Stimulated activated CD8-positive, alpha-beta memory T cell treated with anti-CD3 and anti-CD28 coated beads, Interleukin-12 subunit alpha, Interleukin-12 subunit beta, amount 100 ng/mL, for 1 hour (primary cell): ENCODE data around the gene PFN4.
"Not testable (repeated sequence)": the region's sequence is repeated elsewhere in the genome, so short reads cannot be mapped to it uniquely, and the experiment has no call there.

Experiments used
- DNase-seq: peaks from one replicate; pipeline ENCODE4 v3.0.0-alpha.2; 2020; ENCODE audit warnings: low read depth

PFN4 gene

GRCh38 chr2:24111407-24111901, 11.7 kb downstream of the PFN4 start:
- DNase-seq: no peak

GRCh38 chr2:24110660-24111303, 12.4 kb downstream of the PFN4 start:
- no peak for DNase-seq

GRCh38 chr2:24109431-24109830, 13.7 kb downstream of the PFN4 start:
- not testable (repeated sequence) for DNase-seq

- DNase-seq: no peak
These were observed 15.8 kb downstream of the PFN4 start for GRCh38 chr2:24107336-24107735.

- DNase-seq: no peak
These were observed 16.3 kb downstream of the PFN4 start for GRCh38 chr2:24106786-24107185.

- no peak for DNase-seq
These were observed 17.3 kb downstream of the PFN4 start for GRCh38 chr2:24105816-24106215.

- no peak for DNase-seq
These were observed 18.2 kb downstream of the PFN4 start for GRCh38 chr2:24104906-24105305.

GRCh38 chr2:24104110-24104650, 19.0 kb downstream of the PFN4 start:
- no peak for DNase-seq

GRCh38 chr2:24102677-24103076, 20.5 kb downstream of the PFN4 start:
- no peak for DNase-seq

- no peak for DNase-seq
These were observed 21.1 kb downstream of the PFN4 start for GRCh38 chr2:24101992-24102391.

- not testable (repeated sequence) for DNase-seq
These were observed 22.4 kb downstream of the PFN4 start for GRCh38 chr2:24100732-24101131.

- DNase-seq: not testable (repeated sequence)
These were observed 27.9 kb downstream of the PFN4 start for GRCh38 chr2:24095171-24095677.

- DNase-seq: not testable (repeated sequence)
These were observed 29.9 kb downstream of the PFN4 start for GRCh38 chr2:24093270-24093669.

- DNase-seq: no peak
These were observed 34.2 kb downstream of the PFN4 start for GRCh38 chr2:24088821-24089359.

GRCh38 chr2:24087032-24087431, 36.1 kb downstream of the PFN4 start:
- no peak for DNase-seq

GRCh38 chr2:24086241-24086640, 36.9 kb downstream of the PFN4 start:
- no peak for DNase-seq

- DNase-seq: no peak
These were observed 38.0 kb downstream of the PFN4 start for GRCh38 chr2:24085200-24085489.

- peak; percentile 60 for DNase-seq
These were observed 38.5 kb downstream of the PFN4 start, which contains the start of gene TP53I3 for GRCh38 chr2:24084386-24085199. Gene TP53I3, minus strand, starts transcription at chr2:24084834. Its CDS starts 508 bp downstream, at chr2:24084326.

- no peak for DNase-seq
These were observed 39.4 kb downstream of the PFN4 start for GRCh38 chr2:24083567-24084385.

- DNase-seq: no peak
These were observed 40.2 kb downstream of the PFN4 start for GRCh38 chr2:24082787-24083566.

- DNase-seq: no peak
These were observed 42.4 kb downstream of the PFN4 start for GRCh38 chr2:24080701-24081100.
